Coronary artery (tissue), 2 donors: ENCODE measurements around the gene ANTKMT.

Experiments used
- DNase-seq: peaks from one replicate; pipeline ENCODE4 v3.0.0-alpha.2; 2017; ENCODE audit warnings: low spot score
- H3K27ac ChIP-seq, 2 donors: fragments of 200-600 bp; sonication (generic); one replicate each; pipeline ENCODE4 v1.5.1; 2016 to 2019
- H3K4me3 ChIP-seq: fragments of 200-600 bp; sonication (generic); 2 replicates; pipeline ENCODE4 v1.5.1; 2016; ENCODE audit warnings: mild to moderate bottlenecking, moderate library complexity
- TF ChIP-seq, protein P1 (sequence below): fragments of 200-600 bp; sonication (generic); IDR thresholded peaks from one replicate; pipeline ENCODE4 v1.5.1; 2019; ENCODE audit warnings: antibody characterized with exemption

The ANTKMT gene

DNA sequence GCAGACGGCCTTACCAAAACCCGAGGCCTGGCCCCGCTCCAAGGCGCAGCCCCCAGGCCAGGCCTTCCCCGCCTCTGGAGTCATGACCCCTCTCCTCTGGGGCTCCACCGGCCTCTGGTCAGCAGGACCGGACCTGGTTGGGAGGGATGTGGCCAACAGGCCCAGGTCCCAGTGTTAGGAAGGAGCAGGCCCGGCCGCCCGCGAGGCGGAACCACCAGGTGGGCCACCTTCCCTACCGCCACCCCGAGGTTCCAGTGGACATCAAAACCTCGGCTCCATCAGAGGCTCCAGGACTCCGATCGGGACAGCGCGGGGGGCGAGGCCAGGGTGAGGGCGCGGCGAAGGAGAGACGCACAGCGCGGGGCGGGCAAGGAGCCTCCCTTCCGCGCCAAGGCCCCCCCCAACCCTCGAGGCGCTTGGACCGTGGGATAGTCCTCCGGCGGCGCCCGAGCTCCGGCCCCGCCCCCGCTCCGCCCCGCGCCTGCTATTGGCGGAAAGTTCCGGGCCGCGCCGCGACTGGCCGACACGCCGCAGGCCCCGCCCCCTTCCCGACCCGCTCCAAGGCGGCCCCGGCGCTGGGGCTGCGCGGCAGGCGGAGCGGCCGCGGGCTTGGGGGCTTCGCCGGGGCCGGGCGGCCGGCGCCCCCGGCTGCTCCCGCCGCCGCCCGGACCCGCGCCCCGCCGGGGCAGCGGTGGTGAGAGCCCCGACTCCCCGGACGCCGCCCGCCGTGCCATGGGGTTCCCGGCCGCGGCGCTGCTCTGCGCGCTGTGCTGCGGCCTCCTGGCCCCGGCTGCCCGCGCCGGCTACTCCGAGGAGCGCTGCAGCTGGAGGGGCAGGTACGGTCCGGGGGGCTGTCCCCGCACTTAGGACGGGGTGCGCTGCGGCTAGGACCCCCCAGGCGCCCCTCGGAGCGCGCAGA is 6.1 kb upstream of the ANTKMT start, which contains the start of gene METRN:
TSS of gene METRN (plus strand) at position 561 of the 919 bp plus-strand sequence. CDS start at position 733, 172 bp downstream.
- peak within 1 kb of the TSS in 1 of 2 donors; percentile 54 for H3K27ac ChIP-seq

DNA sequence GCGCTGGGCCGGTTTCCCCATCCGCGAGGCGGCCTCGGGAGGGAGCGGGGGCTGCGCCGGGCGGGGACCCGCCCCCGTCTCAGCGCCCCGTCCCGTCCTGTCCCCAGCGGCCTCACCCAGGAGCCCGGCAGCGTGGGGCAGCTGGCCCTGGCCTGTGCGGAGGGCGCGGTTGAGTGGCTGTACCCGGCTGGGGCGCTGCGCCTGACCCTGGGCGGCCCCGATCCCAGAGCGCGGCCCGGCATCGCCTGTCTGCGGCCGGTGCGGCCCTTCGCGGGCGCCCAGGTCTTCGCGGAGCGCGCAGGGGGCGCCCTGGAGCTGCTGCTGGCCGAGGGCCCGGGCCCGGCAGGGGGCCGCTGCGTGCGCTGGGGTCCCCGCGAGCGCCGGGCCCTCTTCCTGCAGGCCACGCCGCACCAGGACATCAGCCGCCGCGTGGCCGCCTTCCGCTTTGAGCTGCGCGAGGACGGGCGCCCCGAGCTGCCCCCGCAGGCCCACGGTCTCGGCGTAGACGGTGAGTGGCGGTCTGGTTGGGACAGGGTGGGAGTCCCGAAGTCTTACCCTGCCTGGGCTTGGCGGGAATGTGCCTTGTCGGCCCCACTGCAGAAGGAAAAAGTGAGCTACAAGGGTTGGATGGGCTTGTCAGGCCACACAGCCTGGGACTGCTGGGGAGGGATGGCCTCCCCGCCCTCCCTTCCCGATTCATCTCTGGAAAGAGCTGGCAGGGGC is 5.3 kb upstream of the ANTKMT start:
- TF ChIP-seq, protein P1, sequence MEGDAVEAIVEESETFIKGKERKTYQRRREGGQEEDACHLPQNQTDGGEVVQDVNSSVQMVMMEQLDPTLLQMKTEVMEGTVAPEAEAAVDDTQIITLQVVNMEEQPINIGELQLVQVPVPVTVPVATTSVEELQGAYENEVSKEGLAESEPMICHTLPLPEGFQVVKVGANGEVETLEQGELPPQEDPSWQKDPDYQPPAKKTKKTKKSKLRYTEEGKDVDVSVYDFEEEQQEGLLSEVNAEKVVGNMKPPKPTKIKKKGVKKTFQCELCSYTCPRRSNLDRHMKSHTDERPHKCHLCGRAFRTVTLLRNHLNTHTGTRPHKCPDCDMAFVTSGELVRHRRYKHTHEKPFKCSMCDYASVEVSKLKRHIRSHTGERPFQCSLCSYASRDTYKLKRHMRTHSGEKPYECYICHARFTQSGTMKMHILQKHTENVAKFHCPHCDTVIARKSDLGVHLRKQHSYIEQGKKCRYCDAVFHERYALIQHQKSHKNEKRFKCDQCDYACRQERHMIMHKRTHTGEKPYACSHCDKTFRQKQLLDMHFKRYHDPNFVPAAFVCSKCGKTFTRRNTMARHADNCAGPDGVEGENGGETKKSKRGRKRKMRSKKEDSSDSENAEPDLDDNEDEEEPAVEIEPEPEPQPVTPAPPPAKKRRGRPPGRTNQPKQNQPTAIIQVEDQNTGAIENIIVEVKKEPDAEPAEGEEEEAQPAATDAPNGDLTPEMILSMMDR, result no peak
- peak overlapping the region in 1 of 2 donors; percentile 54 for H3K27ac ChIP-seq
- peak overlapping the region; percentile 85 for H3K4me3 ChIP-seq
- DNase-seq, result no peak

More for the DNA sequence above, 6.1 kb upstream of the ANTKMT start, which contains the start of gene METRN:
- peak within 1 kb of the TSS; percentile 85 for H3K4me3 ChIP-seq
- DNase-seq, result peak; percentile 89
- TF ChIP-seq, protein P1, result no peak

DNA sequence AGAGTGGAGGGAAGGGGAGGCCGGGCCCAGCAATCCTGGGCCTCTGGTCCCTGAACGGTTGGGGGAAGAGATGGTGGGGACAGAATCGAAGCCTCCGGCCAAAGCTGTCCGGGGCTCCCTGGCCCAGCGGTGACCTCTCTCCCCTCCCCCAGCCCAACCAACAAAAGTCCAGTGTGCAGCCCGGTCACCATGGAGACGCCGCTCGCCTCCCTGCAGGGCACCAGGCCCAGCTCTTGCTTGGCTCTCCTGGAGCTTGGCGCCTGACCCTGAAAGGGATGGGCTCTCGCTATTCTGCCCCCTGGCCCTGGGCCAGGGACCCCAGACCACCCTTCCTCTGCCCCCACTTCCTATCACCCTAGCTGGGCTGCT is 4.8 kb upstream of the ANTKMT start:
- H3K4me3 ChIP-seq, result peak overlapping the region; percentile 85
- no peak overlapping the region for H3K27ac ChIP-seq
- no peak for DNase-seq
- TF ChIP-seq, protein P1, result no peak

DNA sequence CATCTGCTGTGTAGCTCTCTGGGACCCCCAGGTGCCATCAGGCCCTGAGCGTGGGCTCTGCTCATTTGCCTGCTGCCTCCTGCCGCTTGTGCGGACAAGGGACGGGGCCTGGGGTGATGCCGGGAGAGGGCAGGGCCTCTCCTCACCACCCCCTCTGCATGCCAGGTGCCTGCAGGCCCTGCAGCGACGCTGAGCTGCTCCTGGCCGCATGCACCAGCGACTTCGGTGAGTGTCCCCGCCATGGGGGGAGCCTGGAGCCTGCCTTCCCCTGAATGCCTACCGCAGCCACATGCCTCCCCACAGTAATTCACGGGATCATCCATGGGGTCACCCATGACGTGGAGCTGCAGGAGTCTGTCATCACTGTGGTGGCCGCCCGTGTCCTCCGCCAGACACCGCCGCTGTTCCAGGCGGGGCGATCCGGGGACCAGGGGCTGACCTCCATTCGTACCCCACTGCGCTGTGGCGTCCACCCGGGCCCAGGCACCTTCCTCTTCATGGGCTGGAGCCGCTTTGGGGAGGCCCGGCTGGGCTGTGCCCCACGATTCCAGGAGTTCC is 4.1 kb upstream of the ANTKMT start:
- H3K4me3 ChIP-seq, result peak overlapping the region; percentile 85

DNA sequence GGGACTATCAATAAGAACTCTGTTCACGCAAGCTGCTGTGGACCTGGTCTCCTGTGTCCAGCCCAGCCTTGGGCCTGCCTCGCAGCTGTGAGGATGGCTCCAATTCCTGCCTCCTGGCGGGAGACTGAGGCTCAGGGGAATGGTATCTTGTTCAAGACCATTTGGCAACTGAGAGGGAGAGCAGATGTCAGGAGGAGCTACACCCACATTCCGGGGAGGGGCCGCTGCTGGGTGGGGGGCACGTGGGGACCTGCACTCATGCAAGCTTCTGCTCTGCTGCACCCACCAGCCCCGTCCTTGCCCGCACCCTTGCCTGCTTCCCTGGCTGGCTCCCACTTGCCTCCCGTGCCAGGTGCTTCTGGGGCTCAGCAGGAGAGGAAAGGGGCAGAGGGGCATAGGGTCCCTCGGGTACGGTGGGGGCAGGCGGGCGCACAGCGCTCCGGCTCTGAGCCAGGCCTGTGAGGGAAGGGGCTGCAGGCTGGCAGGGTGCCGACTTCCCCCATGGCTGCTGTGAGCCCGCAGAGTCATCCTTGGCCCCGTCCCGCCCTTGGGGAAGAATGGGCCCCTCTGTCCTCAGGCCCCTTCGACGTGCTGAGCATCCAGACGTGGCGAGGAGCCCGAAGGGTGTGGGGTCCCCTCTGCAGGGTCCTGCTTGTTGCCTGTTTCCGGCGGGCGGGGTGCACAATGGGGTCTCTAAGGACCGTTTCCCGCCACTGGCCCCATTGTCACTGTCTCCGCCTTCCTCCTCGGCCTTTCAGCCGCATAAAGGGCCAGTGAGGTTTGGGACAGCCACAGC is 3.3 kb upstream of the ANTKMT start:
- no peak overlapping the region for H3K27ac ChIP-seq
- no peak for DNase-seq
- H3K4me3 ChIP-seq, result no peak overlapping the region
- TF ChIP-seq, protein P1, result no peak

More for the DNA sequence above, 4.1 kb upstream of the ANTKMT start:
- no peak for DNase-seq
- H3K27ac ChIP-seq, result no peak overlapping the region
- TF ChIP-seq, protein P1, result no peak

DNA sequence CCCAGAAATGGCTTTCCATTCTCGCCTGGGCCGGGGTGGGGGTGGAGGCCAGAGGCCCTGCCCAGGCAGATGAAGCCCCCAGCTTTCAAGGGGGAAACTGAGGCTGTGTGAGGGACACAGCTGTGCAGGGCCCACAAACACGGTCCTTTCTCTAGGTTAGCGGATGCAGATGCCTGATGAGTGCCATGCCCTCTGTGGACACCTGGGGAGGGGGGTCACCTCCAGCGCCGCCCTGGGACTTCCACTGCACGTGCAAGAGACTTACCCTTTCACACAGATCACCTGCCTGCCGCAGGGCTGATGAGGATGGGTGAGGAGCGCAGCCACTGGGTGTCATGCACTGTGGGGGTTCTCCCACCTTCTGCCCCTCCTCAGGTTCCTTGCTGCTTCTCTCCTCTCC is 2.6 kb upstream of the ANTKMT start:
- no peak for DNase-seq
- no peak overlapping the region for H3K27ac ChIP-seq
- no peak overlapping the region for H3K4me3 ChIP-seq
- TF ChIP-seq, protein P1, result no peak
